Nephron (organoid): ENCODE results near the gene UBAP2.
A peak's percentile ranks its signal among the peaks of the same experiment; 100 is the strongest.

Source experiments
- H3K27ac Mint-ChIP-seq, 3 experiments: 2 replicates each; pipeline ENCODE4 v1.8.0; 2020; ENCODE audit warnings: mixed read lengths in 3 of 3, mild to moderate bottlenecking in 2 of 3, moderate library complexity in 1 of 3
- H3K27me3 Mint-ChIP-seq: 2 replicates; pipeline ENCODE4 v1.8.0; 2021; ENCODE audit warnings: low read depth, mild to moderate bottlenecking, moderate library complexity, mixed read lengths
- H3K36me3 Mint-ChIP-seq: 2 replicates; pipeline ENCODE4 v1.8.0; 2020; ENCODE audit warnings: low read depth, mixed read lengths
- H3K4me1 Mint-ChIP-seq: 2 replicates; pipeline ENCODE4 v1.8.0; 2020; ENCODE audit warnings: mixed read lengths
- H3K4me3 Mint-ChIP-seq, 3 experiments: 2 replicates each; pipeline ENCODE4 v1.8.0; 2020; ENCODE audit warnings: mild to moderate bottlenecking in 3 of 3, mixed read lengths in 3 of 3, moderate library complexity in 2 of 3
- H3K9me3 Mint-ChIP-seq: 2 replicates; pipeline ENCODE4 v1.8.0; 2020; ENCODE audit warnings: mixed read lengths
- CTCF ChIP-seq, 3 experiments: fragments of 200-600 bp; sonication (generic); IDR thresholded peaks; one replicate each; pipeline ENCODE4 v1.5.0; 2021; ENCODE audit warnings: antibody characterized with exemption in 3 of 3; ENCODE audit not compliant: unreplicated experiment in 3 of 3

UBAP2 gene

GRCh38 chr9:33919276-33919897 is 129.3 kb downstream of the UBAP2 start:
- H3K4me3 Mint-ChIP-seq, result no peak overlapping the region
- H3K36me3 Mint-ChIP-seq, result peaks cover 74% of the 10 kb centered on the region
- peak overlapping the region; percentile 30 to 74 (median 36) for H3K27ac Mint-ChIP-seq
- no peak for TF ChIP-seq CTCF (IDR thresholded peaks at IDR 0.05; ENCODE audit: unreplicated experiment in 3 of 3)
- no peaks in the 10 kb centered on the region for H3K9me3 Mint-ChIP-seq
- peaks cover 10% of the 10 kb centered on the region for H3K4me1 Mint-ChIP-seq
- H3K27me3 Mint-ChIP-seq, result no peaks in the 10 kb centered on the region

- Mint-ChIP-seq H3K4me3 (no peak overlapping the region), H3K4me1 (peaks cover 10% of the 10 kb centered on the region), H3K9me3 (no peaks in the 10 kb centered on the region), H3K27me3 (no peaks in the 10 kb centered on the region), H3K36me3 (peaks cover 84% of the 10 kb centered on the region), H3K27ac (peak overlapping the region in 1 of 3 experiments; percentile 4)
- no peak for TF ChIP-seq CTCF (IDR thresholded peaks at IDR 0.05; ENCODE audit: unreplicated experiment in 3 of 3)
Measured at GRCh38 chr9:33917036-33917435, 131.7 kb downstream of the UBAP2 start.

GRCh38 chr9:33914887-33915628 is 133.6 kb downstream of the UBAP2 start:
- H3K4me1 Mint-ChIP-seq, result peaks cover 10% of the 10 kb centered on the region
- H3K27me3 Mint-ChIP-seq, result no peaks in the 10 kb centered on the region
- no peak overlapping the region for H3K4me3 Mint-ChIP-seq
- no peak for TF ChIP-seq CTCF (IDR thresholded peaks at IDR 0.05; ENCODE audit: unreplicated experiment in 3 of 3)
- peaks cover 69% of the 10 kb centered on the region for H3K36me3 Mint-ChIP-seq
- H3K9me3 Mint-ChIP-seq, result no peaks in the 10 kb centered on the region
- peak overlapping the region; percentile 11 to 61 (median 55) for H3K27ac Mint-ChIP-seq

- no peak overlapping the region for H3K27ac Mint-ChIP-seq
- no peaks in the 10 kb centered on the region for H3K9me3 Mint-ChIP-seq
- TF ChIP-seq CTCF (IDR thresholded peaks at IDR 0.05; ENCODE audit: unreplicated experiment in 3 of 3), result no peak
- peaks cover 10% of the 10 kb centered on the region for H3K4me1 Mint-ChIP-seq
- H3K36me3 Mint-ChIP-seq, result peaks cover 57% of the 10 kb centered on the region
- H3K4me3 Mint-ChIP-seq, result no peak overlapping the region
- H3K27me3 Mint-ChIP-seq, result no peaks in the 10 kb centered on the region
Measured at GRCh38 chr9:33913541-33913940, 135.1 kb downstream of the UBAP2 start.

- TF ChIP-seq CTCF (IDR thresholded peaks at IDR 0.05; ENCODE audit: unreplicated experiment in 3 of 3), result no peak
- Mint-ChIP-seq H3K4me3 (no peak overlapping the region), H3K27ac (no peak overlapping the region), H3K4me1 (peaks cover 5% of the 10 kb centered on the region), H3K27me3 (no peaks in the 10 kb centered on the region), H3K9me3 (no peaks in the 10 kb centered on the region), H3K36me3 (peaks cover 31% of the 10 kb centered on the region)
Measured at GRCh38 chr9:33908749-33909148, 139.9 kb downstream of the UBAP2 start.
